GM12873 (cell line): ENCODE data around the gene ABHD12.

Source experiments
- TF ChIP-seq, protein P1 (sequence below): IDR thresholded peaks from 2 replicates; pipeline ENCODE4 v1.5.1; 2012; ENCODE audit warnings: low read depth, mild to moderate bottlenecking, moderate library complexity, low read length, control low read depth; ENCODE audit not compliant: insufficient read depth; ENCODE audit errors: missing control alignments

ABHD12 gene

DNA sequence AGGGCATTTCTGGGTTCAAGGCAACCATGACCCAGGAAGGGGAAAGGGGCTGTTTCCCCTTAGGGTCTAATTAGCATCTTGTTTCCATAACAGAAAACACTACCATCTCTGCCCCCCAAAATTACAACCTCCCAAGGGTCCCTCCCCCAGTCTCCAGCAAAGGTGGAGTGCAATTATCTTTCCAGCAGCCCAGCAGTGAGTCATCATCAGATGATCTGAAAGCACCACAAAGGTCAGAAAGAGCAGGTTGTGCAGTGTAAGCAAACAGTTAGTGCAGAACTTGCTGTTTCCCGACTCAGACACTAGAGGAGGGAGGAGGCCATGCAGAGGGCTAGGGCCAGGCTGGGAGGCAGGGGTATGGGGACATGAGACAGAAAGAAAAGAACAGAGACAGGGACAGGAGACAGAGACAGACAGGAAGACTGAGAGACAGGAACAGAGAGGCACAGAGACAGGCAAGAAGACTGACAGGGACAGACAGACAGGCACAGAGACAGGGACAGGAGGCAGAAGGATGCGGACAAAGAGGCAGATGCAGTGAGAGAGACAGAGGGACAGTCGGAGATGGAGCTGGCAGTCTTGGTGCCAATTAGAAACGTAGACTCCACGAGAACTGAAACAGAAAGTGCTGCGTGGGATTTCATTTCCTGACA lies 80.2 kb downstream of the ABHD12 start:
- TF ChIP-seq, protein P1, sequence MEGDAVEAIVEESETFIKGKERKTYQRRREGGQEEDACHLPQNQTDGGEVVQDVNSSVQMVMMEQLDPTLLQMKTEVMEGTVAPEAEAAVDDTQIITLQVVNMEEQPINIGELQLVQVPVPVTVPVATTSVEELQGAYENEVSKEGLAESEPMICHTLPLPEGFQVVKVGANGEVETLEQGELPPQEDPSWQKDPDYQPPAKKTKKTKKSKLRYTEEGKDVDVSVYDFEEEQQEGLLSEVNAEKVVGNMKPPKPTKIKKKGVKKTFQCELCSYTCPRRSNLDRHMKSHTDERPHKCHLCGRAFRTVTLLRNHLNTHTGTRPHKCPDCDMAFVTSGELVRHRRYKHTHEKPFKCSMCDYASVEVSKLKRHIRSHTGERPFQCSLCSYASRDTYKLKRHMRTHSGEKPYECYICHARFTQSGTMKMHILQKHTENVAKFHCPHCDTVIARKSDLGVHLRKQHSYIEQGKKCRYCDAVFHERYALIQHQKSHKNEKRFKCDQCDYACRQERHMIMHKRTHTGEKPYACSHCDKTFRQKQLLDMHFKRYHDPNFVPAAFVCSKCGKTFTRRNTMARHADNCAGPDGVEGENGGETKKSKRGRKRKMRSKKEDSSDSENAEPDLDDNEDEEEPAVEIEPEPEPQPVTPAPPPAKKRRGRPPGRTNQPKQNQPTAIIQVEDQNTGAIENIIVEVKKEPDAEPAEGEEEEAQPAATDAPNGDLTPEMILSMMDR = peak; percentile 84

DNA sequence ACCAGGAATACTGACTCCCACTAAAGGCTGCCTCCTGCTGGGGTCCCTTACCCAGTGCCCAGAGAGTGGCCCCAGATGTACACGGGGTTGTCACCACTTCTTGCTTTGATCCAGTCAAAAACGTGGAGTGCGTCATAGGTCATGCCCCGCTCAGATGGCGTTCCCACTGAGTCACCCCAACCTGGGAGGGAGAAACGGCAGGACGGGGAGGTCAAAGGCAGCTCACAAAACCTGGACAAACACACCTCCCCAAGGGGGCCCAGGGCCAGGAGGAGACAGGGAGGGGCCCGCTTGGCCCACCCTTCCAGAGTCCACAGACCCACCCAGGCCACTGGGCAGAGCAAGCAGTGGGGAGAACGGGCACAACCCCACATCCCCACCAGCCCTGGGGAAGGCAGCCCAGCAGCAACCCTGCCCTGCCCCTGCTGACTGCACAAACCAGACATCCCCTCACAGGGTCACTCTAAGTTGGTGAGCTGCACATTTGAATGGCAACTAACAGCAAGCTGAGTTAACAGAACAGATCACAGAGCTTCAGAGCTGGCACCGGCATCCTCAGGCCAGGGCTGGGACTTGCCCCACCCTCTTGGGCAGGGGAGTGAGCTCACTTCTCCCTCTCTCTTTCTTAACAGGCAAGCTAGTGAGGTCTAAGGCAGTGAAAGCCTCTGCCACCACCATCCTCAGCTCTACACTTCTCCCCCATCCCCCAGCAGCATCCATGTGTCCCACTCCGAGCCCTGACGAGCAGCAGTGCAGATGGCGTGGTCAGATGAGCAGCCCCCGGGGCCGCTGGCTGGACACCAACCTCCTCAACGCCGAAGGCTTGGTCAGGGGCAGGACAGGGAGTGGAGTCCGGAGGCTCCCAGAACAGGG lies 81.0 kb downstream of the ABHD12 start:
- TF ChIP-seq, protein P1 = no peak

DNA sequence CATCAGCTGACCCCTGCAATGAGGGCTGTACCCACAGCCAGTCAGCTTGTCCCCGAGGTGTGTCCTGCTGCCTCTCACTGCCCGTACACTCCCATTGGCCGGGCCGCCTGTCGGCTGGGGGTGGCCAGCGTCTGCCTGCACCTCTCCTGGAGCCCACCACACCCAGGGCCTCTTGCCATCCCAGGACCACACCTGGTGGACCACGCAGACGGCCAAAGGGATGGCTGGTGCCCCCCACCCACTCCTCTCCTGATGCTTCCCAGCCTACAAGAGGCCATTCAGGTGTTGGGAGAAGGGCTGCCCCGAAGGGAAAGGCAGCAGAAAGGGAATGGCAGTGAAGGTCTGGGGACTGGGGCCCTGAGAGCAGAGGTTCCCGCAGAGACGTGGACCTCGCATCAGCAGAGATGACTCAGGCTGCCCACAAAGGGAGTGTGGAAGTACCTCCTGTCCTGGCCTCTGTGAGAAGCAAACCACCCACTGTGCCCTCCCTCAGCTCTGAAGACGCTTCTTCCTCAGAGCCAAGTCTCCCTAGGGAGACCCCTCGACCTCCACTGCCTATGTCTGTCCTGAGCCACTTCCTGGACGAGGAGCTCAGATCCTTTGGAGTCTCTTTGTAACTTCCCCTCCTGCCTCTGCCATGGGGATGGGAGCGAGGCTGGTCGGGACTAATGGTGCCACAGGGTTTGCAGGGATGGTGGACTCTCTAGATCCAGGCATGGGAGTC lies 81.8 kb downstream of the ABHD12 start:
- TF ChIP-seq, protein P1 = no peak

DNA sequence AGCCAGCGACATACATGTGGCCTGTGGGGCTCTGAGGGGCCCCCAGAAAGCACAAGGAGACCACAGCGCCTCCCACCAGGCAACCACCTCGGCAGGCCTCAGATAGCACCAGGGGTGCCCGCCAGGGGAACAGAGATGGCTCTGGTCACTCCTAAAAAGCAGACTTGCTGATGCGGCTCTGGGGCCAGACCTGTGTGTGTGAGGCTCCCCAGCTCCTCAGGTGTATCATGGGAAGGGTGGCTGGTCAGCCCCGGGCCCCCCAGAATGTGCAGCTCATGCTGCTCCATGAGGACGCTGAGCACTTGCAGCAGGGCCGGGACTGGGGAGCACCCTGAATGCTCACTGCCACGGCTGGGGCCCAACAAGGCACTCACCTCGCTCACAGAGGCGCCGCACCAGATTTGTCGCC lies 82.5 kb downstream of the ABHD12 start:
- TF ChIP-seq, protein P1 = no peak

DNA sequence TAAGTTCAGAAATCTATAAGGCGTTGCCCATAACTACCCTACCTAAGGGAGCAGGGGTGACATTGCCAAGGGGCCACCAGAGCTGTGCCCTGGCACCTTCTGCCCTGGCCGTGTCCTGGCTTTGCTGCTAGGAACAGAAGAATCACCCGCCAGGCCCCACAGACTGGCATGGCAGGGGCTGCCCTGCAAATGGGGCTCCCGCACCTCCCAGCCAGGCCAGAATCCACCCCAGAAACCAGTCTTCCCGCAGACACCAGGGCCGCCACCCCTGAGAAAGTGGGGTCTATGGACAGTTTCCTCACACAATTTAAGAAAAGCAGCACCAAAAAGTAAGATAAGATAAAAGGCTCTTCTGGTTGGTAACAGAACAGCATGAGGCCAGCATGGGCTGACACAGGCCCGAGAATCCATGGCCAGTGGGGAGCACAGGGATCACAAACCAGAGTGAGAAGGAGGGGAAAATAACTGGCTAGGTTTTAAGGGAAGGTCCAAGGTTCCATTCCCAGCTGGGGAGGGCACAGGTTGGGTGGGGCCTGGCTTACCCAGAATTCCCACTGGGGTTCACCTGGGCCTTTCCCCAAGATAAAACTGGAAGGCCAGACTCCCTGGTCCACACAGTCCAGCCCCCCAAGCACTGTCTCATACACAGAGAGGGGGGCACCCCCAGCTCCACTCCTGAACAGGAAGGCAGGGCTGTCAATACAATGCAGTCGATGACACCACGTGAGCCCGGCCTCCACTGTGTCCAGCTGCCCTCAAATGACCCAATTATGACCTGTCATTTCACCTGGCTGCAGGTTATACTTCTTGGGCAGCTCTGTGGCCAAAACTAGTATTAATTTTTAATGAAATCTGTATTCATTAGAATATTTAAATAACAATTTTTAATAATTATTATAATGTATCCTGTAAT lies 83.4 kb downstream of the ABHD12 start:
- TF ChIP-seq, protein P1 = no peak

DNA sequence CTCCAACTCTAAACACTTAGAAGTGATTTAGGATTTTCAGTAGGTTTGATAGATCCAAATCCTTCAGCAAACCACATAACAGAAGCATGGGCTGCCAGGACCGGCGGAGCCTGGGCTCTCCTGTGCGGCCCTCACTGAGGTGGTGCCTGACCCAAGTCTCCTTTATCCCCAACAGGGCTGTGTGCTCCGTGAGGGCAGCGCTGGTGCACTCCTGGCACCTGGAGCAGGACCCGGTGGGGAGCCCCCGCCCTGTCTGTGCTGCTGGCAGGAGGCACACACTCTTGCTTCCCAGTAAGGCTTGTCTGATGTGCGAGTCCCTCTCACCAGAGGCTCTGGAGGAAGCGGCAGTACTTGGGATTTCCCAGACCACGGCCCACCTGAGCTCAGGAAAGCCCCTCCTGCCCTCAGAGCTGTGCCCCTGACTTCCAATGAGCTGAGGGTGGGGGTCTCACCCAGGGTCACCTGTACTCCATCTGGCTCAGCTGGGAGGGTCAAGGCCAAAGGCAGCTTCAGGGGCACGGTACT lies 86.5 kb downstream of the ABHD12 start:
- TF ChIP-seq, protein P1 = no peak
